Caki2 (cell line): ENCODE results near the gene DNASE1. TPM values are rescaled to one million over a fixed set of nuclear protein-coding genes. Genes with fewer than 3 reads are reported as not detected.
"Not testable (repeated sequence)": the region's sequence is repeated elsewhere in the genome, so short reads cannot be mapped to it uniquely, and the experiment has no call there.

Source experiments
- DNase-seq: peaks from one replicate; pipeline ENCODE4 v3.0.0-alpha.2; 2015; ENCODE audit warnings: low read depth
- in situ Hi-C: cut with HindIII; loops from 2 replicates; pipeline ENCODE4 v1.10.0; 2016; ENCODE audit warnings: low sequenced_read_pairs, low pct_unique_long_range_greater_than_20kb, mixed read lengths
- total RNA-seq: library from RNA; depleted of rRNA; stranded (reverse); fragments of >200 nt; shearing (Covaris generic); gene quantifications from 2 replicates; pipeline ENCODE4 v1.2.3, GENCODE V29; 2014; ENCODE audit warnings: low replicate concordance; rRNA removed

Gene DNASE1, protein sequence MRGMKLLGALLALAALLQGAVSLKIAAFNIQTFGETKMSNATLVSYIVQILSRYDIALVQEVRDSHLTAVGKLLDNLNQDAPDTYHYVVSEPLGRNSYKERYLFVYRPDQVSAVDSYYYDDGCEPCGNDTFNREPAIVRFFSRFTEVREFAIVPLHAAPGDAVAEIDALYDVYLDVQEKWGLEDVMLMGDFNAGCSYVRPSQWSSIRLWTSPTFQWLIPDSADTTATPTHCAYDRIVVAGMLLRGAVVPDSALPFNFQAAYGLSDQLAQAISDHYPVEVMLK
- total RNA-seq: 6.5 and 45.3 TPM in 2 replicates

DNA sequence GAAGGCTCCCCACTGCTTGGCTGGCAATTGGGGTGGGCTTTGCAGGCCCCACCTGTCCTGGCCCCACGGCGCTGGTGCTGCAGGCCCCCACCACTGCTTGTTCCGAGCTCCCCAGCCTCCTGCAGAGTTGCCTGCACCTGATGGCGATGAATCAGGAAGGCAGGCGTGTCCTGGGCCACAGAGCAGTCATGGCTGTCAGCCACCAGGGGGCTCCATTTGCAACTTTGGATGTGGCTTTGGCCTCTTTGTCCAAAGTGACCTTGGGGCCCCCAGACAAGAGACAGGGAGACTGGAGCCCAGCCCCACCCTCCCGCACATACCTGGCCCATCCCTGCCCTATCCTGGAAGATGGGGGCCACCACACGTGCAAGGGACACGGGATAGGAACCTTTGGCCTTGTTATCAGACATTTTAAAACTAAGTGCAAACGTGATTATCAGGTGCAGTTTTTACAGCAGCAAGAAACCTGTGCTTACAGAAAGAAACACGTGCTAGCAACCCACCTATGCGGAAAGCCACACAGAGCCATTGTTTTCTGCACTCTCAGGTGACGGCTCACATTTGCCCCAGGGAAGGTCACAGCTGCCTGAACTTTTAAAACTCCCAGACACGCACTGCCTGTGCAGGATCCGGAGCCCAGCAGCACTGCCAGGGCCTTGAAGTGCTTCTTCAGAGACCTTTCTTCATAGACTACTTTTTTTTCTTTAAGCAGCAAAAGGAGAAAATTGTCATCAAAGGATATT is at the start of gene DNASE1:
DNASE1 (plus strand) TSS at position 443 of the 743 bp plus-strand sequence. CDS start 683 bp downstream, outside the sequence.
- DNase-seq: peak; percentile 54
- in situ Hi-C loops: no loop called here

DNA sequence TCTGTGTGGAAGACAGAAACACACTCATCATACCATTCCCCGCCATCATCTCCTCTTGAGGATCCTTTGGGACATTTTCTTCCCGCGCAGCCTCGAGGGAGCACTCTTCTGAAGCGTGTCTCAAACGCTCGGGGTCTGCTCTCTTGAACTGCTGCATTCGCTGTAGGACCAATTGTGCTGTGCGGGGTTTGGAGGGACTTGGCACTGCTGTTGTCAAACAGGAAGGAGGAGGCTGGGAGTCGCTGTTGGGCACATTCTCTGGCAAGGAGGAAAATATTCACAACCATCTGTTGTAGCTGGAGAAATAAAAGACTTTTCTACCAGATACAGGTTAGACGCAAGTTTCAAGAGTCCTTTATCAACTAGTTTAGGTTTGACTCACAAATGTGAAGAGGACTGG is 48.0 kb upstream of the DNASE1 start:
- DNase-seq: no peak
- in situ Hi-C loops: no loop called here

DNA sequence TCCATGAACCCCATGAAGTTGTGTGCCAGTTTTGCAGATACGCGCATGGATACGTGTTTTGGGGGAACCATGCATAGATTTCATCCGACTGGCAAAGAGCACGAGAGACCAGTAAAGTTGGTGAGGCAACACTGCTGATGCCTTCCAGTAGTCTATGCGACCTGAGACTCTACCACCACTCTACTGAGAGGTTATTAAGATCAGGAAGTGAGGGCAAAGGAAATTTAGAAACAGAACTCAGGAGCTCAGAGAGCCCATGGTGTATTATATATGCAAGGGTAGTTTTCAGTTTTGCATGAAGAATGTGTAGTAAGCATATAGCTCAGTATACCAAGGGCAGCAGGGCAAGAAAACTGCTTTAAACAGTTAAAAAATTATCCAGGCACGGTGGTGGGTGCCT is 47.3 kb upstream of the DNASE1 start:
- in situ Hi-C loops: no loop called here
- DNase-seq: no peak

DNA sequence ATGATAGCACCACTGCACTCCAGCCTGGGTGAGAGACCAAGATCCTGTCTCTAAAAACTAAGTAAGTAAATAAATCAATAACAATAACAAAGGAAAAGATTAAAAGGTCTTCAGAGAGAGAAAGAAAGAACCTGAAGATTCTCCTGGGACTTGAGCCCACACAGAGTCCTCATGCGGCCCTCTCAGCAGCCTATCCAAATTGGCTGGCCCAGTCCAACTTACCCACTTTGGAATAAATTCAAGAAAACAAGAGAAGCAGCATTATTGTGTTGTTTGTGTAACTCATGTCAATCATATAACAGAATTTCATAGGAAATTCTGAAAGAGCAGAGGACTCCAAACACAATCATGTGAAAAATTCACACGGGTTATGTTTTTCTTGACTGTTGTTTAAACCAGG is 46.9 kb upstream of the DNASE1 start:
- in situ Hi-C loops: no loop called here
- DNase-seq: no peak

DNA sequence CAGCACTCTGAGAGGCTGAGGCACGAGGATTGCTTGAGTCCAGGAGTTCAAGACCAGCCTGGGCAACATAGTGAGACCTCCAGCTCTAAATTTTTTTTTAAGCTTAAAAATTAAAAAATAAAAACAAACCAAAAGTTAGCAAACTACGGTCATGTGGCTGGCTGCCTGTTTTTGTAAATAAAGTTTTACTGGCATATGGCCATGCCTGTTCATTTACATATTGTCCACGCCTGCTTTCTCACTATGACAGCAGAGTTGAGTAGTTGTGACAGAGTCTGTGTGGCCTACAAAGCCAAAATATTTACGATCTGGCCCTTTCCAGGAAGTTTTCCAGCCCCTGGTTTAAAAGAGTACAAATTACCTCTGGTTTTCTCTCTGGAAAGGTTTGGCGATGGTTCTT is 46.4 kb upstream of the DNASE1 start:
- in situ Hi-C loops: no loop called here

DNA sequence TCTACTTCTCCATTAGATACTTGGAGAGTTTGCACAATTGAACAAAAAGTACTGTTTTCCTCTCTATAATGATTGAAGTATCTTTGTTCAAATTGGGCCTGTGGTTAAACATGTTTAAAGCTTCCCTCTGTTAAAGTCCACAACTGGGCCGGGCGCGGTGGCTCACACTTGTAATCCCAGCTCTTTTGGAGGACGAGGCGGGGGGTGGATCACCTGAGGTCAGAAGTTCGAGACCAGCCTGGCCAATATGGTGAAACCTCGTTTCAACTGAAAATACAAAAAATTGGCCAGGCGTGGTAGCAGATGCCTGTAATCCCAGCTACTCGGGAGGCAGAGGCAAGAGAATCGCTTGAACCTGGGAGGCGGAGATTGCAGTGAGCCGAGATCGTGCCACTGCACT is 45.5 kb upstream of the DNASE1 start:
- in situ Hi-C loops, DNase-seq: not testable (repeated sequence)

More for the DNA sequence above, 46.4 kb upstream of the DNASE1 start:
- no peak for DNase-seq

DNA sequence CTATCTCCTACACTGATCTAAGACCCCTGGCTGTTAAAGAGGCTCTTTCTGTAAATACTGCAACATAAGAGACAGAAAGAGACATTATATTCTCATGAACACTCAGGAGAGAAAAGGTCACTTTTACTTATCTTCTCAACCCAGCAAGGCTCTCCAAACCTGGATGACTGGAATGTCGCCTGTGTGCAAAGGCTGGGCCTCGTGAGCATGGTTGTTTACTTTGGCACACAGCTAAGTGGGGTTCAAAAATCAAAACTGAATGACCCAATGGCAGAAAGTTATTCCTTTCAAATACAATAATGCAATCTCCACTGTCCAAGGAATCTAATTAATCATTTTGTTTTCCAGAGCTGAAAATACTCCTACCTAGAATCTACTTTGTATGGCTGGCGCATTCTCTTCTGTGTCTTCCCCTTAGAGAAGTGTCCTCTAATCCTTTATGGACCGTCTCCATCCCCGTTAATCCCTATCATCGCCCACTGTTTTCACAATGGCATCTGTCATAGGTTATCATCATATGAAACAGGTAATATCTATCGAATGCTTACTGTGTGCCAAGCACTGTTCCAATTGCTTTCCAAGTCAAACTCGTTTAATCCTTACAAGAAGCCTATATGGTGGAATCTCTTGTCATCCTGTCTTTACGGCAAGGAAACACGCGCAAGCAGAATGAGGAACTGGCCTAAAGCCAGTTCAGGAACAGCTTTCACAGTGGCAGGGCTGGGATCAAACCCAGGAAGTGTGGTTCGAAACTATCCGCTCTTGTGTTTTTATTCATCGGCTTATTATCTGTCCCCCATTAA is 44.4 kb upstream of the DNASE1 start:
- no peak for DNase-seq
- in situ Hi-C loops: no loop called here

DNA sequence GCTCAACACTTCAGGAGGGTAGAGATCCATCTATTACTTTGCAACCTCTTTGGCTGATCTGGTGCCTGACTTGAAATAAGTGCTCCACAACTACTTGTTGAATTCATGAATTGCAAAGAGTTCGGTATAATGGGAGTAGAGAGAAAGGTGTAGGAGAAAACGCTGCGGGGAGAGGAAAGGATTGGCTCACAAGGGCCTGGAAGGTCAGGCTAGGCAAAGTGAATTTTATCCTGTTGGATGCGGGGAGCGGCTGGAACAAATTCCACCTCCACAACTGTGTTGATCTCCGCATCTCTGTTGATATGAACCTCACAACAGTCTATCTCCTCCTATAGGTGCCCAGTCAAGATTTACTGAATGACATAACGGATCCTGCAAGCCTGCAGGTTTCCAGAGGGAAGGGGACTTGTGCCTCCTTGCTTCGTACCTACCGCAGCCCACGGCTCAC is 43.8 kb upstream of the DNASE1 start:
- peak; percentile 11 for DNase-seq
- in situ Hi-C loops: no loop called here

DNA sequence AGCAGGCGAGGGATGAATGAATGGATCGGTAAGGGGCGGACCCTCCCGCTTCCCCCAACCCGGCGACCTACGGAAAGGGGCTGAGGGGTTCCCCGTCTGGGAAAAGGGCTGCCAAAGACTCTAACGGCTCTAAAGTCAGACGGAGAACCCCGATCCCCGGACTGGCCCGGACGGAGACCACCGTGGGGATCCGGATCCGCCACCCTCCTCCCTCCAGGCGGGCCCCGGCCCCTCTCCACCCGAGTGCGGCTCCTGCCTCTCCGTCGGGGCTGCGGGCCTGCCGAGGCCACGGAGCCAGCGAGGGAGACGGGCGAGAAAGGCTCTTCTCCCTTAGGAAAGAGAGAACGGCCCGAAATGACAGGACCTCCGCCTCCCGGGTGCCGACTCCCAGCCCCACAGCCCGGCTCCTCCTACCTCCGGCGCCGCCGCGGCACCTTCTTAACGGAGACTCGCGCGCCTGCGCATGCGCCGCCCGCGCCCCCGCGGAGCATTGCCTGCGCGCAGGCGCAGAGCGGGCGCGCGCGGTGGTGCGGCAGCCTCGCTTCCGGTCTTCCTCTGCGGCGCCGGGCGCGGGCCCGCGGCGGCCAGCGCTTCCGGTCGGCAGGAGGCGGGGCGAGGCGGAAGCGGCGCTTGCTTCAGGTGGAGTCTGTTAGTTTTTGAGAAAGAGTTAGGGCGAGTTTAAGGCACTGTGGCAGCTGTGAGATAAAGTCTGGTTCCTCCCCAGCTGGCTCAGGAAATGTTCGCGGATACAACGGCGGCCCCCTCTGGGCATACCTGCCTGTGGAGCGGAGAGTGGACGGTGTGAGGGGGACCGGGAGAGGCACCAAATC is 43.1 kb upstream of the DNASE1 start, which contains the start of gene SLX4:
SLX4 (minus strand) TSS at position 461 of the 830 bp plus-strand sequence. CDS start 2,642 bp downstream, outside the sequence.
- in situ Hi-C loops: no loop called here
- peak; percentile 93 for DNase-seq

DNA sequence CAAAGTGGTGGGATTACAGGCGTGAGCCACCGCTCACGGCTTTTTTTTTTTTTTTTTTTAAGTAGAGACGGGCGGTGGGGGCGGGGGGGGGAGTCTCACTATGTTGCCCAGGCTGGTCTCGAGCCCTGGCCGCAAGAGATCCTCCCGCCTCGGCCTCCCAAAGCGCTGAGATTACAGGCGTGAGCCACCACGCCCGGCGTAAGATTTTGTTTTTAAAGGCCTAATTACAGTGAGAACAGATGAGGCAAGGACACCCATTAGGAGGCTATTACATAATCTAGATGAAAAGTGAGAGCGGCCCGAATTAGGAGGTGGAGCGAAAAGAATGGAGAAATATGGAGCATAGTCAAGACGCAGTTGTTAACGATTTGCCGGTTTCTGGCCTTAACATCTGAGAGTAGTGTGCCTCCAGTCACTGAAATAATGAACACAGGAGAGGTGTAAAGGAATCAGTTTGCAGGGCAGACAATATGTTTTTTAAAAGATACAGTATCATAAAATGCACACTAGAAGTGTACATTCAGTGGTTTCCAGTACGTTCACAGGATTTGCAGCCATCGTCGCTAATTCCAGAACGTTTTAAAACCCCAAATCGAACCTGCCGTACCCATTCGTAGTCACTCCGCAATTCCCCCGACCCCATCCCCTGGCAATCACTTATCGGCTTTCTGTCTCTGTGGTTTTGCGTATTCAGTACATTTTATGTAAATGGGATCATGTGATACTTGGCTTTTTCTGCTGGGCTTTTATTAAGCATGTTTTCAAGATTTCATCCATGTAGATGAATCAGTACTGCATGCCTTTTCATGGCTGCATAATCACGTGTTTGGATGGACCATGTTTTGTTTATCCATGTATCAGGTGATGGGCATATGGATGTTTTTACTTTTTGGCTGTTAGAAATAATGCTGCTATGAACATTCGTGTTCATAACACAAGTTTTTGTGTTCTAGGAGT is 41.7 kb upstream of the DNASE1 start:
- in situ Hi-C loops: no loop called here
- DNase-seq: no peak

DNA sequence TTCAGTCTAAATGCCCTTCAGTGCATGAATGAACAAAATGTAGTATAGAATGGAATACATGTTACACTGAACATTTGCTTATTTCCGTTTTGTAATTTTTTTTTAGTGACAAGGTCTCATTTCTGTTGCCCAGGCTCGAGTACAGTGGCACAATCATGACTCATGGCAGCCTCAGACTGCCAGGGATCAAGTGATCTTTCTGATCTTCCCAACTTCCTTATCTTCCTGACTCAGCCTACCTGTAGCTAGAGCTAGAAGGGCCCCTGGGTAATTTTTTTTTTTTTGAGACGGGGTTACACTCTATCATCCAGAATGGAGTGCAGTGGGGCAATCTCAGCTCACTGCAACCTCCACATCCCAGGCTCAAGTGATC is 35.7 kb upstream of the DNASE1 start:
- in situ Hi-C loops: no loop called here
- DNase-seq: peak; percentile 69

DNA sequence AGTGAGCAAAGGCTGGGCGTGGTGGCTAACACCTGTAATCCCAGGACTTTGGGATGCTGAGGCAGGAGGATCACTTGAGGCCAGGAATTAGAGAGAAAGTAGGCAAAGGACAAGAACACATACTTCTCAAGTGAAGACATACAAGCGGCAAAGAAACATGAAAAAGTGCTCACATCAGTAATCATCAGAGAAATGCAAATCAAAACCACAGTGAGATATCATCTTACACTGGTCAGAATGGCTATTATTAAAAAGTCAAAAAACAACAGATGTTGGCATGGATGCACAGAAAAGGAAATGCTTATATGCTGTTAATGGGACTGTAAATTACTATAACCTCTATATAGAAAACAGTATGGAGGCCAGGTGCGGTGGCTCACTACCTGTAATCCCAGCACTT is 30.8 kb upstream of the DNASE1 start:
- no peak for DNase-seq
- in situ Hi-C loops: no loop called here

DNA sequence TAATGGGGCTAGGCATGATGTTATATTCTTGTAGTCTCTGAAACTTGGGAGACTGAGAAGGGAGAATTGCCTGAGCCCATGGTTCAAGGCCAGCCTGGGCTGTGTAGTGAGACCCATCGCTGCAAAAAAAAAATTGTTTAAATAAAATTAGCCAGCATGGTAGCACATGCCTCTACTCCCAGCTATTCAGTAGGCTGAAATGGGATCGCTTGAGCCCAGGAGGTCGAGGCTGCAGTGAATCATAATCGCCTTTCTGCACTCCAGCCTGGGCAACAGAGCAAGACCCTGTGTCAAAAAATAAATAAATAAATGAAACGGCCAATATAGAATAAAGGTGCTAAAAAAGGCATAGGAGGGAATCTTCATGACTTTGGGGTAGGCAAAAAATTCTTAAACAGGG is 29.2 kb upstream of the DNASE1 start:
- DNase-seq: no peak
- in situ Hi-C loops: no loop called here

DNA sequence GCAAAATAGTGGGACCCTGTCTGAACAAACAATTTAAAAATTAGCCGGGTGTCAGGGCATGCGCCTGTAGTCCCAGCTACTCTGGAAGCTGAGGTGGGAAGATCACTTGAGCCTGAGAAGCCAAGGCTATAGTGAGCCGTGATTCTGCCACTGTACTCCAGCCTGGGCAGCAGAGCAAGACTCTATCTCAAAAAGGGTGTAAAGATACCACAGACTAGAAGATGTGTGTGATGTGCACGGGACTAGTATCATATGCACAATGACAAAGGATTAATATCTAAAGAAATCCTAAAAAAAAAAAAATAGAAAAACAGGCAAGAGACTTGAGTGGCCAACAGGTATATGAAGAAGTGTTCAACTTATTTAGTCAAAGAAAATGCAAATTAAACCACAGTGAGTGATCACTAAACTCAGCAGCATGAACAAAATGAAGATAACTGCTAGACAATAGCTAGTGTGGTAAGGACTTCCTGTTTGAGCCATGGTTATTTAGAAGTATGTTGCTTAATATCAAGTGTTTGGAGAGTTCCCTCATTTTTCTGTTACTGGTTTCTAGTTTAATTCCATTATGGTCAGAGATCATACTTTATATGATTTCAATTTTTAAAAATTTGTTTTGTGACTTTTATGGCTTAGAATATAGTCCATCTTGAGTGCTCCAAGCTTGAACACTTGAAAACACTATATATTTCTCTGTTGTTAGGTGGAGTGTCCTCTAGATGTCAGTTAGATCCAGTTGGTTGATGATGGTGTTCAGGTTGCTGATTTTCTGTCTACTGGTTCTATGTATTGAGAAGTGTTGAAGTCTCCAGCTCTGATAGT is 28.4 kb upstream of the DNASE1 start:
- in situ Hi-C loops: no loop called here
- no peak for DNase-seq

DNA sequence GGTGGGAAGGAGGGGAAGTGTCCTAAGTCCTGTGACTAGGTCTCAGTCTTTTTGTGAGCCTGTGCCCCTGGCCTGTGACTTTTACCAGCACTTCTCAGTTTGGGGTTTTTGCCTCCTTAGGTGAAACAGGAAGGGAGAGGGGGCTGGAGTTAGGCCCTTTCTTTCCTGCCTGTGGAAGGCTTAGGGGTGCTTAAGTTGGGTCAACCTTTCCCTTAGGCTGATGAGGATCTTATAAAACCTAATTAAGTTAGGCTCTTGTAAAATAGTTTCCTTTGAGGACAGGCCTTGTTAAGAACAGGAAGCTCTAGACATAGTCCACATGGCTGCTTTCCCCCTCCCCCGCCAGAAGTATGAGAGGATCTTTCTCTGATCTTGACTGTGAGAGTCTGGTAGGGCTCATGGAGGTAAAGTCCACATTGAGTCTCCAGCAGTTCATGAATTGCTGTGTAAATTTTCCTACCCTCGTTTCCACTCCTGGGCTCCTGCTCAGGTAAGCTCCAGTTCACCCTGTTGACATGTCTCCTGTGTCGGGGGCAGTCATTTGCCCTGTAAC is 17.0 kb upstream of the DNASE1 start:
- no peak for DNase-seq

More for the DNA sequence above, 17.0 kb upstream of the DNASE1 start:
- in situ Hi-C loops: no loop called here
